ENCODE results near the gene KIF26B. TPM values are rescaled to one million over a fixed set of nuclear protein-coding genes. Genes with fewer than 3 reads are reported as not detected.

Gene KIF26B
- total and polyA plus RNA-seq, 10 of the 15 experiments (the other 5 are each of a cell fraction or from before 2014, with no cell fraction given), result 0.35 to 11.6 (median 2.2) TPM

- no peaks in the 10 kb centered on the region for H3K79me2 ChIP-seq (ENCODE audit: control insufficient read depth, insufficient read depth, low read length)
- H3K4me1 ChIP-seq (ENCODE audit: control insufficient read depth, insufficient read depth, low read length), result no peaks in the 10 kb centered on the region
- H3K4me3 ChIP-seq, result no peak overlapping the region
- intact Hi-C loops (cut with micrococcal nuclease; ENCODE audit: unreplicated experiment) (no loop called here), in situ Hi-C loops (cut with MboI) (no loop called here)
- H3K4me2 ChIP-seq (ENCODE audit: control insufficient read depth, insufficient read depth), result no peak overlapping the region
- no peak for DNase-seq (ENCODE audit: low read depth, low spot score)
- RAD21 ChIA-PET (ENCODE audit: unreplicated experiment), result no interaction called here
- POLR2A ChIA-PET, result no interaction called here
- no peak overlapping the region for H3K27ac ChIP-seq (ENCODE audit: control insufficient read depth, insufficient read depth)
- H3K36me3 ChIP-seq (ENCODE audit: control insufficient read depth in 2 of 2, insufficient read depth in 2 of 2, low read length in 1 of 2), result no peaks in the 10 kb centered on the region
- no peaks in the 10 kb centered on the region for H4K20me1 ChIP-seq (ENCODE audit: control insufficient read depth, insufficient read depth)
- H3K9ac ChIP-seq (ENCODE audit: control insufficient read depth, insufficient read depth, low read length), result no peak overlapping the region
- WGBS (ENCODE audit: insufficient coverage, insufficient replicate concordance, low lambda C conversion rate, missing lambda C conversion rate), result 11% methylated on average over 7 of the region's 7 CpGs
- BruUV-seq (replicated peaks), result no TSS peak
- no peak for FAIRE-seq
- H2AFZ ChIP-seq (ENCODE audit: control insufficient read depth, low read depth, low read length), result no peak overlapping the region
- CTCF ChIA-PET, result no interaction called here
- H3K9me3 ChIP-seq (replicated peaks; ENCODE audit: control insufficient read depth, insufficient read depth, low read length), result no peaks in the 10 kb centered on the region
- SMC1A ChIA-PET (ENCODE audit: uncharacterized antibody, unreplicated experiment), result no interaction called here
- ATAC-seq, result no peak
- TF ChIP-seq SP1 (IDR thresholded peaks at IDR 0.05; ENCODE audit: low read depth, low read length), result no peak
- no peak for TF ChIP-seq RELA (IDR thresholded peaks at IDR 0.05; ENCODE audit: borderline replicate concordance, partially characterized antibody)
- no peak for TF ChIP-seq NR2C1 (IDR thresholded peaks at IDR 0.05)
- no peak for TF ChIP-seq CEBPZ (IDR thresholded peaks at IDR 0.05; ENCODE audit: low read depth, low read length)
- TF ChIP-seq EP300 (IDR thresholded peaks at IDR 0.05; ENCODE audit: borderline replicate concordance in 1 of 2, control insufficient read depth in 1 of 2, low read depth in 2 of 2, low read length in 2 of 2), result no peak
- TF ChIP-seq MEF2A (IDR thresholded peaks at IDR 0.05; ENCODE audit: insufficient read depth, low read depth, low read length), result no peak
- TF ChIP-seq ZBTB11 (CRISPR knock-in tag; IDR thresholded peaks at IDR 0.05), result no peak
- TF ChIP-seq ZNF687 (IDR thresholded peaks at IDR 0.05), result no peak
- TF ChIP-seq ZNF274 (IDR thresholded peaks at IDR 0.05; ENCODE audit: insufficient read depth, insufficient read length), result no peak
- no peak for TF ChIP-seq SMARCA5 (IDR thresholded peaks at IDR 0.05)
- TF ChIP-seq PAX8 (IDR thresholded peaks at IDR 0.05), result no peak
- no peak for TF ChIP-seq ZSCAN29 (IDR thresholded peaks at IDR 0.05)
- H3K27me3 ChIP-seq (replicated peaks in 1 of 2; ENCODE audit: control insufficient read depth in 2 of 2, insufficient read depth in 2 of 2, low read length in 1 of 2), result no peaks in the 10 kb centered on the region; a peak in 1 of 4 replicates
These were observed 286.1 kb downstream of the KIF26B start for GRCh38 chr1:245440922-245441321.
